NCI-H1048 (cell line): ENCODE measurements around the gene RALGAPA2.

Experiments used
- DNase-seq: peaks from one replicate; lab custom pipeline; 2025; lab: John Stamatoyannopoulos, UW

RALGAPA2 gene

DNA sequence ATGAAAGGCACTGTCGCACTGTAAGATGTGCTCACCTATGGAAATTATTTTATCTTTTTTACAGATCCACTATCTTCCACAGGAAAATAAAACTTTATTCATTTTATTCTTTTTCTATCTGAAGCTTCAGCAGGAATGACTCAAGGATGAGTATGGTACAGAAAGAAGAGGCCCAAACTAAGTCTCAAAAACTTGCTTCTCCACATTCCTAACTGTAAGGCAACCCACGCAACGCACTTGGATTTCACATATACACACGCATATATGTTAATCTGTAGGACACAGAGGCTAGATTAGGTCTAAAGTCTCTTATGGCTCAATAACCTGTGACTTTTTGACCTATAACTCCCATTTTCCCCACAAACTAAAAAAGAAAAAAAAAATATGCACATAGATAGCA is 81.9 kb downstream of the RALGAPA2 start:
- no peak for DNase-seq

DNA sequence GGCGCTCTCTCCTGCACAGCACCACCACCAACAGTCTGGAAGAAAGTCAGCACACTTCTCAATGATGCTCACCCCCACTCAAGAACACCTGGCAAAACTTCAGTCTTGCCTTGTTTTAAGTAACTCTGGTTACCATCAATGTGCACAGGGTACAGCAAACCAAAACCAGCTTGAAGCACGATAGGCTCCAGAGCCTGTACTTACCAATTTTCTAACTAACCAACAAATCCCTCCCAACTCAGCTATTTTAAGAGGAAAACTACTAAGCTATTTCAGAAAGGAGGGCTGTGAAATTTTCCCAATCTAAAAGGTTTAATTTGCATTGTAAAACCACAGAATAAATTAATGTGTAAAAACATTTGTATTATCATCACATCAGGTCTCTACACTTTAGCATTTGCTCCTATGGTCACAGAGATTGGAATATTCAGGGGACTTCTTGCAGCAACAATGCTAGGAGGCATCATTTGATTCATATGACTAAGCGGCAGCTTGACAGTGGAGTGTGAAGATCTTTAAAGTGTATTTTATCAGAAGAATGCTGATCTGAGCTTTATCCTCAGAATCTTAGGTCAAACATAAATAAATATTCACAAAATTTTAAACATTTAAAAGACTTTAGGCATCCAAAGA is 82.8 kb downstream of the RALGAPA2 start:
- no peak for DNase-seq

DNA sequence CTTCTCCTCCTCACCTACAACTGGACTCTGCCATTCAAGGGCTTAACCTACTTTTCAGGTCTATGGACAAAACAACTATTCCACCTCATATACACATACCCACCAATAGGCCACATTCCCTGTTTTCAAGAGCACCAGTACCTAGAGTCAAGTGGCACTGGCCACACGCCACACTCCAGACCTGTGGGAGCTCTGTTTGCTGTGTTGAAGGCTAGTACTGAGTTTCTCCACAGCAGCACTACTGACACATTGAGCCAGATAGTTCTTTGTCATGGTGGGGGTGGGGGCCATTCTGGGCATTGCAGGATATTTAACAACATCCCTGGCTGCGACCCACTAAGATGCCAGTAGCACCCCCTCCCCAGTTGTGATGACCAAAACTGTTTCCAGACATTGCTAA is 84.1 kb downstream of the RALGAPA2 start:
- DNase-seq: no peak

DNA sequence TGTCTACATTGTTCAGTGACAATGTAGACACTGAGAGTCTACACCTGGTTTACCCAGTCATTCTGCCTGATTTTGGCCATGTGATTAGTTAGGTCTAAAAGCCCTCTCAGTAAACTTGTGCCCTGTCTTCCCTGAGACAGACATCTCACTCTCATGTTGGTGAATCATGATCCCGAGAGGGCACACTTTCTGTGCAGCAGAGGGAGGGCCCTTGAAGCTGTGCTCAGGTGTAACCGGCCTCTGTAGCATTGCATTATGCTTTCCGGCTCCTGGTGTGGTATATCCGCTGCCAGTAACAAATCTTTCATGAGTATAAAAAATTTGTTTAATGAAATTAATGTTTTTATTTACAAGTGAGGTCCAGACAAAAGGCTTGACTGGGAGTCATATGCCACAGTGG is 85.0 kb downstream of the RALGAPA2 start:
- no peak for DNase-seq

DNA sequence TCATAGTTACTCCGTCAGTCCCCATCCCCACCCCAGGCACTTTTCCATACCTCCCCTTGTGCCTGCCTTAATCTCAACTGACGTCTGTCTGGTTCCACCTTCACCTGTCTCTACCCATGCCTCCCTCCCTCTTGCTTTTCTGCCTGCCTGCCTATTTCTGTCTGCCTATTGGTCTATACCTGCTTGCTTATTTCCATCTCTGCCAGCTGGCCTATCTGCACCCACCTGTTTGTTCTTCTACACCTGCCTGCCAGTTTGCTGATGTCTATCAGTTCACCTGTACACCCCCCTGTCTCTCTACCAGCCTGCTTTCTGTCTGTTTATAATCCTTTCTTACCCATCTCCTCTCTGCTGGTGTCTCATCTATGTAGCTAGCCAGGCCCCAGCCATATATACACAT is 87.5 kb downstream of the RALGAPA2 start:
- DNase-seq: no peak

DNA sequence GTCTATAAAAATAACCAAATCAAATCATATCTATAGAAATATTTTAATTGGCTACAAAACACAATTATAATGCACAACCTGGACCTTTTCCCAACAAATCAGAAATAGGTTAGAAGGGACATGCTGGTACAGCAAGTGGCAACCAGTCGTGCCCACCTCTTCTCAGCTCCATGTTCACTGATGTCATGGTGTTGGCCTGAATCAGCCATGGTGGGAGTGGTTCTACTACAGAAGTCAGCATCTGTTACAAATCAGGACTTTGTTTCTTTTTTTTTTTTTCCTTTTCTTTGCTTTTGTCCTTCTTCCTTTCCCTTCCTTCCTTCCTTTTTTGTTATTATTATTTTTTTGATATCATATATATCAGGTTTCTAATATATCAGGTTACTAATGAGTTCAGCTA is 91.2 kb downstream of the RALGAPA2 start:
- no peak for DNase-seq

DNA sequence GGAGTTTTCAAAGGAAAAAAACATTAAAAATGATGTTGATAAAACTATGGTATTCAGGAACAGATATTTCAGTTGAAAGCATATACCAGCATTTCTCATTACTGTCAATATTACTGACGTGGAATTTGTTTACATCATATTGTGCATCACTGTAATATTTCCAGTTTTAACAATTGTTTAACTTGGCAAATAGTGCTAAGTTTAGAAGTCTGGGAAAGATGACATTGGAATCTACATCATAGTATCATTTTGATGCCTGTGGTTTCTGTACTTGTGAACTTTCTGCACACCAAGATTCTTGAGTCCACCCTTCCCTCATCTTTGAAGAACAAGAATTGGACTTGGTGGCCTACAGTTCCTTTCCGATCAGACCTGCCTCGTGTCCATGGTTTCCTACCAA is 98.1 kb downstream of the RALGAPA2 start:
- DNase-seq: no peak

DNA sequence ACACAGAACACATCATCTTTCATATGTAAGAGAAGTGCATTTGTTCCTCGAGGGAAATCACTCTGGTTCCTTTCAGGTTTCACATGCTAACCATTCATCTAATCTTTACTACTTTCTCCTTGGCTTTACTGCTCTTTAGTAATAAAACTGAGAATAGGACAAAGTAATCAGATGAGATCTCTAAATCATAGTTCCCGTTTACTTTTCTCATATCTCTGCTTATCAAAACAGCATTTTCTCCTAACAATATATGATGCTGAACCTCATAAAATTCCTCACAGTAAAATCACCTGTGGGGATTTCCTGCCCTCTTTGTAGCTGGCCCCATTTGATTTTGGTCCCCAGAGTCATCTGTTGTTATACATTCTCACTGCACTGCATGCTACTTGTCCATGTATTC is 100.2 kb downstream of the RALGAPA2 start:
- DNase-seq: no peak

DNA sequence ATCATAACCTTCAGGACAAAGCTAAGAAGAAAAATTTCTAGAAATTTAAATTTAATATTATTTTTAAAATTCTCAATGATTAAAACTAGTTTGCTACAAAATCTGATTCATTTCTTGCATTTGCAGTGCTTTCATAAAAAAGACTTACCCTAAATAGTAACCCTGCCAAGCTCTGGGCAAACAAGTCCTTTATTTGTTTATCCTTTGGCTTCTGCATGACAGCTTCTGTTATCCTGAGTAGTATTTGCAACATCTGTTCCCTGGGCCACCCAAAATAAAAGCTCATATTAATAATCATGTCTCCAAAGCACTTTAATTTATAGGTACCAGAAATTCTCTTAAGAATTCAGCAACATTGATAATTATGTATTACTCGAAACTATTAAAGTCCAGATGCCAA is 101.3 kb downstream of the RALGAPA2 start:
- no peak for DNase-seq

DNA sequence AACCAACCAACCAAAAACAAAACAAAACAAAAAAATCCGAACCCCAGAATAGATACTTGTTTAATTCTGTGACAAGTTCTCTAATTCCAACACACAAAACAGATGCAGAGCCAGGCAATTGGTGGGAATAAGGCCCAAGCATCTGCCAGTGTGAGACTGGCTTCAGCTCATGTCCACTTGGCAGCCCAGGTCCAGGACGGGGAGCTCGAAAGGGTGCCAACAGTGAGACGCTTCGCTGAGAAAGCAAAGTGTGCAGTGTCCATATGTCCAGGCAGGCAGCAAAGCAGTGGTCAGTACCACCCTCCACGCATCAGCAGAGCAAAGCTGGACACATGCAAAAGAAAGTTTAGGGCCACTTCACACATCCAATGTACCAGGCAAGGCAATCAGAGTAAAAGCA is 102.9 kb downstream of the RALGAPA2 start:
- DNase-seq: no peak

DNA sequence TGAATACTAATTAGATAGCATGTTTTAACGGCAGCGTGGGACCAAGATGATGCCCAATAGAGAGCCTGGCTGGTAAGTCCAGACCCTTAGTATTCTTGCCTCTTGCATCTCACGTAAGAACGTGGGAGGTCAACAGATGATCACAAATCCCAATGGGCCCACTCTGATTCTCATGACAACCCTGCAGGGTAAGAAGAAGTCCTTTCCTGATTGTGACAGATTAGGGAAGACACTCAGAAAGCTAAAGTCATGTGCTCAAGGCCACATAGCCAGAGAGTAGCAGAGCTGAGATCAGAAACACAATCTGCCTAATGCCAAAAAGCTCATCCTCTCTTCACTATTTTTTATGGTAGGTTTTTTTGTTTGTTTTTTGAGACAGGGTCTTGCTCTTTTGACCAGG is 103.8 kb downstream of the RALGAPA2 start:
- no peak for DNase-seq

DNA sequence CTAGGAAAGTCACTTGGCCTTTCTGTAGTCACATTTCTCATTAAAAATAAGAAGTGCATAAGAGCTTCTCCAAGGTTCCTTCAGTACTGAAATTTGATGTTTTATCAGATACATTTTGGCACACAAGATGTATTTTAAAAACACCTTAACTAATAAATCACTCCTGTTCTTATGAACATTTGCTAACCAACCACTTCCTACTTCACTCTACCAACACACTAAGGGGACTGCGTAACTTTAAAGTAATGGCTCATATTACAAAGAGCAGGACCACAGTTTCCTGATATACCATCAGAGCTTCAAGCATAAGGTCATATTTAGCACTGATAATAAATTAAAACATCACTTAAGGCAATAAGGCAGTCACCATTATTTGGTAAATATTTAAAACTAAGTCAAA is 104.4 kb downstream of the RALGAPA2 start:
- DNase-seq: no peak

DNA sequence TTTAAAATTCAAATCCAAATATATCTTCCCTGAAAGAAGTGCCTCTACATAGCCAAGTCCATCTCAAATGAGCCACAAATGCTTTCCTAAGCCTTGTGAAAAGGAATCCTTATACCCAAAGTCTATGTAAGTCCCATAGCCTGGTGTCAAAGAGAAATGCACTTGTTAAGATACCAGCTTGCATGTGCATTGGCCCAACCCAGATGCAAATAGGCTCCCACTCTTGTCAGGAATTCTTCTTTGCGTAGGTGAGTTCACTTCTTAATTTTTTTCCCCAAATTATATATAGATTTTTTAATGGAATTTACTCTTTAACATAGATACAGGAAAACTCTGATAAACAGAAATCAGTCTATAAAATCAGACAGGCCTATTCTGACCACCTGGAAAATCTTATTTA is 105.6 kb downstream of the RALGAPA2 start:
- DNase-seq: no peak

DNA sequence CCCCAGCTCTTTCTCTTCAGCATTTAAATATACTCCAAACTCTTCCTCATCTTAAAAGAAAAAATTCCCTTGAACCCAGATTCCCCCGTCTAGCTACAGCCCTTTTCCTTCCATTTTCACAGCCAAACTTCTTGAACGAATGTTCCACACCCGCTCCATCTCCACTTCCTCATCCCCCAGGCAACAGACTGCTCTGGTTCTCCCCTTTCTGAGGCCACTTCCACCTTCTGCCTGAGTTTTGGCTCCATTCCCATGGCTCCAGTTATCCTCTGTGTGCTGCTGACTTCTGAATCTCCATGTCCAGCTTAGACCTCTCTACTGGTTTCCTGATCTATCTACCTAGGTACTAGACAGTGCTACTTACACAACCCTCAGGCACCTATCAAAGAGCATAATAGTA is 106.4 kb downstream of the RALGAPA2 start:
- DNase-seq: no peak

DNA sequence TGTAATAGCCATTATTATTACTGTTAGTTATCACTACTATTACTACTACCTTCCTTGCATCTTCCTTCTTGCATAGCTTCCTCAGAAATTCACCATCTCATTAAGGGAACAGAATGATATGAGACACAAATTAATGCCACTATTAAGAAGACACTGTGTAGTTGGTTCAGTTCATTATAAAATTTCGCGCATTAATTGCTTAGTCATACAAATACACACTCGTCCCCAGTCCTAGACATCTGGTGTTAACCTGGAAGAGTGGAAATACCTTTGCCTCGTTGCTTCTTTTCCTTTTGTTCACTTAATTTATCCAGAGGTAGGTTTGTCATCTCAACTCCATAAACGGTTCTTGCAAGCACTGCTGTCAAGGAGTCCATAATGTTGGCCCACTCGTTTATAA is 107.5 kb downstream of the RALGAPA2 start:
- no peak for DNase-seq

DNA sequence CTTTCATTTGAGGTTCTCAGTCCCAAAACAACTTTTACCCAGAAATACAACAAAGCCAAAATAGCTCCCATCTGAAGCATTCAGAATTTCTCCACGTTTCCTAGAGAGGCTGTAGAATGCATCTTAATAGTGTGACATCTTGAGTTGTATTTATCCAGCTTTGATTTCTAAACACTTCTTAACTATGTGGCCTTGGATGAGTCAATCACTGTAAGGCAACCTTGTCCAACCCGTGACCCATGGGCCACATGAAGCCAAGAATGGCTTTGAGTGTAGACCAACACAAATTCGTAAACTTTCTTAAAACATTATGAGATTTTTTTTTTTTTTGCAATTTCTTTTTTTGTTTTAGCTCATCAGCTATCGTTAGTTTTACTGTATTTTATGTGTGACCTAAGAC is 108.1 kb downstream of the RALGAPA2 start:
- no peak for DNase-seq

DNA sequence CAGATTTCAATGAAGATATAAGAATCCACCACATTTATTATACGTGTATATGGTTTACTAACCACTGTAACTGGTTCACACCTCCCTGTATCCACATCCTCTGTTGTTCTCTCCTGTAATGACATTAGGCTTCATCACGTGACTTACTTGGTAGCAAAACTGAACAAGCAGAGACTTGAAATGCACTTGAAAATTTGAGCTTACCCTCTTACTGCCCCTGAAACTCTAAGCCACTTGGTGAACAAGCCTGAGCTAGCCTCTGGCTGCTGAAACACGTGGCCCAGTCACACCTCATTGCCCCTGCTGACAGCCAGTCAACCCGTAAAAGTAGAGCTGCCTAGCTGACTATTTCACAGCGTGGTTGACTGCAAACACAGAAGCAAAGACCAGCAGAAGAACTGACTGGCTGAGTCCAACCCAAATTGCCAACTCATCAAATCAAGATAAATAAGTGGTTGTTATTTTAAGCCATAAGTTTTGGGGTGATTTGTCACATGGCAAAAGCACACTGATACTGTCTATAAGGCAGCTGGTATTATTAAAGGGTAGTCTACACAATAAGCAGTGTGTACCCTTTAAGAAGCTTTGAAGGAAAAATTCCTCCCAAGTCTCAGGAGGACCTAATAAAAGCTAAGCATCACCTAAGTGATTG is 109.0 kb downstream of the RALGAPA2 start:
- no peak for DNase-seq

DNA sequence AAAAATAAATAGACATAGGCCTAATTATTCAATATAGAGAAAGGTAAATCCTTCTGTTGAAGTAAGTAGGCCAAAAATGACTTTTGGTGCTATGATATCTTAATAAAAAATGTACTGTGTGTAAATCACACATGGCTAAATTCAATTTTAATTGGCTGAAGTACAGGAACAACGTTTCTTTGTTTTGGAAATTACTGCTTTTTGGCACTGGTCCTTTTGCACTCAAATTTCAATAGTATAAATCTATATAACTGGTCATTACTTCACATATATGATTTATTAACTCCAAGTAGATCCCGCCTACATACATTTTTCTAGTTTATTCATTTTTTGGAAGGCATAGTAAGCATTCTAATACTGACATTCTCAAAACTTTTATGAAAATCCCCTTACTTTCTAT is 114.5 kb downstream of the RALGAPA2 start:
- DNase-seq: no peak

DNA sequence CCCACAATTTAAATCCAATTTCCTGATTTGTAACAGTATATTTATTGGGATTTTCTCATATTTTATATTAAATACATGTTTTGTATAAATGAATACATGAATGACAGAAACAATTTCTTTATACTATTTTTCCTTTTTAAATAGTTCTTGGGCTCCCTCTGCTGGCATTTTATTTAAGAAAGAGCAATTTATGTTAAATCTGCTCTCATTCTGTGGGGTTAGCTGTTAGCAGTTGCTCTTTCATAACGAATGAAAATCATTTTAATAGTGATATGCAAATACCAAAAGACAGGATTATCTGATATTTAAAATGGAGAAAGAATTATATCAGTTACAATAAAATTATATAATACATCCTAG is 118.3 kb downstream of the RALGAPA2 start:
- peak; percentile 25 for DNase-seq

DNA sequence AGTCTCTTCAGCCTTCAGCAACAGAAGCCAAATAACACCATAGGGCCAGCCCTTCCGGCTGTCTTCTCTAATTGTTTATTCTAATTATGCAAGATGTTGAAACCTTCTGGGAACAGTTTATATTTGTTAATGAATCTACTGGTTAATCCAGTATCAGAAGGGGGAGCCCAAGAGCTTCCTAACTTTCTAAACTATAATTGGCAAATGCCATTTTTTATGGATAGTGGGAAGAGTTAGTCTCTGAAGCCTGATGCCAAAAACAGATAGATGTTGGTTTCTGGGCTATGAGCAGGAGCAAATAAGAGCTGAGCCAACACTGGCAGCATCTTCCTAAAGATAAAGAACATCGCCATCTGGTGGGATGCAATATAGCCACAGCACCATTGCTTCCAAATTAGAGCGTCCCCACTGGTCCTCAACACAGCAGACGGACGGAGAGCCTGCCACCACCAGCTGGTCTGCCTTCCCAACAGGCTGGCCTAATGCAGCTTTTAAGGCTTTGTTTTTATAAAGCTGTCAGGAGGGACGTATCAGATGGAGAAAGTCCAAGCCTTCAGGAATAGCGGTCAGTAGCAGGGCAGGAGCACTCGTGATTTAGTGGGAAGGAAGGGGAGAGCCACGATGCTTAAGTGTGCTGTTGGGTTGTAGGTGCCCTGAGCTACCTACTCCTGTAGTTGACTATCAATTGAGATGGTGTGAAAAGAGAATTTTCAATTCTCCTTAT is 118.8 kb downstream of the RALGAPA2 start:
- DNase-seq: no peak

DNA sequence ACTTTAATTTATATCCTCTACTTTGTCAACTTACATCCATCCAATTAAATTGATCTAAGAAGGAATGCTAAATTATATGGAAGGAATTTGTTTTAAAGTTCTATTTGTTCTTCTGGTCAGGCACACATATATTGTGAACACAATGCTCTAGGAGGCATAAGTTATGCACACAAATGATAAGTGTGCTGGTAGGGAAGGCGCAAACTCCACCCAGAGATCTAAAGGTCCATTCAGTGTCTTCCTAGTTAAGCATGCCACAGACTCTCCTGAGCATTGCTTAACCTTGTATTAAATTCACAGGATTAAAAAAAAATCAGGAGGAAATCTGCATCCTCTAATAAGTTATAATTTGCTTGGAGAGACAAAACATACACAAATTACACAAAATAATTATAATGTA is 127.3 kb downstream of the RALGAPA2 start:
- DNase-seq: no peak

DNA sequence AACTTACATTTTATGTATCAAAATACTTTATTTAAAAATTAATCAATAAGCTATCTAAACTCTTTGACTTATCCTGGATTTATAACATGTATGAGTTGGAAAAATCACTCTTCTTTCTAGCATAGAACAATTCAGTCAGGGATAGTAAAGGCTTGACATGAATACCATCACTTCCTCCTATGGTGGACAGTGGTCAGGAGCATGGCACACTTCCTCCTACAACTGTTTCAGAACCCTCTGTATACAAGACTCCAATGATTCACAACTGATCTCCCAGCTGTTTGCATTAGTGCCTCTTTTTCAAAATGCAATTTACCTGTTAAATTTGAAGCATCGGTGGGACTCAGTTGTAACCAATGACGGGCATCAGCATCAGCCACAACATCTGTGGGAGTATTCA is 129.7 kb downstream of the RALGAPA2 start:
- no peak for DNase-seq

DNA sequence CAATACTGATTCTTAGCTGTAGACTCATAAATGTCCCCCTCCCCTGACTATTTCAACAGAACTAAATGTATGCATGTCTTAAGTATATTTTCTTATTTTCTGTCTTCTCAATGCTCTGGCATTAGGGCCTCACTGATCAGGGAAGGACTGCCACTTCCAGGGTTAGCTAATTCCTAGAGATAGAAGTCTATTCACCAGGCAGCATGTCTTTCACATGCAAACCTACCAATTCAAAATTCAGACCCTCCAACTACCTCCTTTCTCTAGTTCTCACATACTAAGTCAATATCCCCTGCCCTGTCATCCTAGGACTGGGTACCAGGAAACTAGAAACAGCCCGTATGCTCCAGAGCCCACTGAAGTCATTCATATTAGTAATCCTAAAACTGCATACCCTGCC is 132.3 kb downstream of the RALGAPA2 start:
- DNase-seq: no peak

DNA sequence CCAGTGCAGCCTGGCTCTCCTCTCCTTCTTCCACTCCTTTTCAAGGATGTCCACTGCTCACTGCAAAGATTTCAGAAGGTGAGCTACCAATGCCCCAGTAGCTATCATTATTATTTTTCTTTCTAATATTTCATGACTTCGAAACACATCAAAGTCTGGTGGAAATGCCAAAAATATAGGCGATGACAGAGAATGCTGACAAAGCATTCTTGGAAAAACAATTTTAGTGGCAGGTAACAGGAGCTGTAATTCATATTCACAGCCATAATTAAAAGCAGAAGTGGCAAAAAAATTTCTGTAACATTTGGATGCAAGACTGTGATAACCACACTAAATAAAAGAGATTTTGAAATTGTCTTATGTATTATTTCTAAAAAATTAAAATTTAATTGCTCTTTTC is 133.6 kb downstream of the RALGAPA2 start:
- DNase-seq: no peak
